H9 (cell line): Measurements from ENCODE around the gene OOSP4B. TPM values are rescaled to one million over a fixed set of nuclear protein-coding genes. Genes with fewer than 3 reads are reported as not detected.
"Not testable (repeated sequence)": the region's sequence is repeated elsewhere in the genome, so short reads cannot be mapped to it uniquely, and the experiment has no call there.

ENCODE experiments used
- DNase-seq: peaks from one replicate; pipeline ENCODE4 v3.0.0-alpha.2; 2017
- H2AFZ ChIP-seq: one replicate; pipeline ENCODE4 v1.6.1; 2013; ENCODE audit warnings: mild to moderate bottlenecking, low read length, control low read depth, moderate library complexity
- H2AK5ac ChIP-seq: 2 replicates; pipeline ENCODE4 v1.6.1; 2013; ENCODE audit warnings: low read length, control low read depth, mixed read lengths; ENCODE audit not compliant: insufficient read length
- H2BK120ac ChIP-seq: one replicate; pipeline ENCODE4 v1.6.1; 2013; ENCODE audit warnings: low read depth, mild to moderate bottlenecking, low read length, control low read depth, inconsistent platforms; ENCODE audit not compliant: poor library complexity, severe bottlenecking
- H2BK12ac ChIP-seq: 2 replicates; pipeline ENCODE4 v1.6.1; 2013; ENCODE audit warnings: low read length, control low read depth, mixed read lengths, low read depth; ENCODE audit not compliant: insufficient read length
- H2BK15ac ChIP-seq: 2 replicates; pipeline ENCODE4 v1.6.1; 2013; ENCODE audit warnings: low read depth, low read length, control low read depth
- H2BK20ac ChIP-seq: one replicate; pipeline ENCODE4 v1.6.1; 2013; ENCODE audit warnings: low read depth, mild to moderate bottlenecking, low read length, control low read depth, inconsistent platforms; ENCODE audit not compliant: poor library complexity, severe bottlenecking
- H2BK5ac ChIP-seq: 2 replicates; pipeline ENCODE4 v1.6.1; 2013; ENCODE audit warnings: low read length, control low read depth, mixed read lengths; ENCODE audit not compliant: insufficient read length
- H3K14ac ChIP-seq: 2 replicates; pipeline ENCODE4 v1.6.1; 2013; ENCODE audit warnings: low read length, control low read depth; ENCODE audit not compliant: insufficient read depth
- H3K18ac ChIP-seq: 2 replicates; pipeline ENCODE4 v1.6.1; 2013; ENCODE audit warnings: low read depth, mild to moderate bottlenecking, mixed read lengths, low read length, control low read depth; ENCODE audit not compliant: insufficient read length
- H3K23ac ChIP-seq: 2 replicates; pipeline ENCODE4 v1.6.1; 2013; ENCODE audit warnings: low read length, control low read depth, mixed read lengths, low read depth; ENCODE audit not compliant: insufficient read length
- H3K23me2 ChIP-seq: 2 replicates; pipeline ENCODE4 v1.6.1; 2013; ENCODE audit warnings: low read depth, mild to moderate bottlenecking, mixed read lengths, low read length, control low read depth; ENCODE audit not compliant: insufficient read length, poor library complexity, severe bottlenecking
- H3K27ac ChIP-seq: 2 replicates; pipeline ENCODE4 v1.5.1; 2013; ENCODE audit warnings: low read length, control low read depth, mixed read lengths, low read depth; ENCODE audit not compliant: insufficient read length
- H3K27me3 ChIP-seq: 2 replicates; pipeline ENCODE4 v1.6.1; 2013; ENCODE audit warnings: low read length, control low read depth, inconsistent platforms; ENCODE audit not compliant: insufficient read depth
- H3K4ac ChIP-seq: 2 replicates; pipeline ENCODE4 v1.6.1; 2013; ENCODE audit warnings: low read depth, mild to moderate bottlenecking, control low read depth, inconsistent platforms, low read length, moderate library complexity
- H3K4me1 ChIP-seq: 2 replicates; pipeline ENCODE4 v1.6.1; 2013; ENCODE audit warnings: low read length, control low read depth, inconsistent platforms; ENCODE audit not compliant: insufficient read depth
- H3K4me2 ChIP-seq: 2 replicates; pipeline ENCODE4 v1.6.1; 2013; ENCODE audit warnings: low read length, control low read depth, mixed read lengths; ENCODE audit not compliant: insufficient read length, insufficient read depth
- H3K56ac ChIP-seq: 2 replicates; pipeline ENCODE4 v1.6.1; 2013; ENCODE audit warnings: low read depth, mild to moderate bottlenecking, mixed read lengths, low read length, control low read depth; ENCODE audit not compliant: insufficient read length
- H3K79me1 ChIP-seq: 2 replicates; pipeline ENCODE4 v1.6.1; 2013; ENCODE audit warnings: low read depth, mild to moderate bottlenecking, moderate library complexity, low read length, control low read depth, inconsistent platforms; ENCODE audit not compliant: insufficient read depth, poor library complexity, severe bottlenecking
- H3K79me2 ChIP-seq: 2 replicates; pipeline ENCODE4 v1.6.1; 2013; ENCODE audit warnings: low read length, control low read depth, inconsistent platforms; ENCODE audit not compliant: insufficient read depth
- H3K9ac ChIP-seq: 2 replicates; pipeline ENCODE4 v1.6.1; 2013; ENCODE audit warnings: low read length, control low read depth, mixed read lengths; ENCODE audit not compliant: insufficient read length; ENCODE audit errors: extremely low read depth
- H3K9me3 ChIP-seq: one replicate; pipeline ENCODE4 v1.6.1; 2013; ENCODE audit warnings: low read depth, low read length, inconsistent platforms; ENCODE audit not compliant: control insufficient read depth
- H3T11ph ChIP-seq: one replicate; pipeline ENCODE4 v1.6.1; 2013; ENCODE audit warnings: mild to moderate bottlenecking, low read length, control low read depth, inconsistent platforms
- H4K20me1 ChIP-seq: one replicate; pipeline ENCODE4 v1.6.1; 2013; ENCODE audit not compliant: control insufficient read depth, insufficient read length, insufficient read depth
- H4K5ac ChIP-seq: 2 replicates; pipeline ENCODE4 v1.6.1; 2013; ENCODE audit warnings: low read depth, mild to moderate bottlenecking, mixed read lengths, low read length, control low read depth; ENCODE audit not compliant: insufficient read length
- H4K8ac ChIP-seq: replicated peaks from 2 replicates; pipeline ENCODE4 v1.6.1; 2013; ENCODE audit warnings: low read length, control low read depth, mixed read lengths, low read depth; ENCODE audit not compliant: insufficient read length
- H4K91ac ChIP-seq: 2 replicates; pipeline ENCODE4 v1.6.1; 2013; ENCODE audit warnings: low read depth, mild to moderate bottlenecking, moderate library complexity, mixed read lengths, low read length, control low read depth; ENCODE audit not compliant: insufficient read length
- H3K27ac Mint-ChIP-seq, 3 experiments: 2 replicates in 2 of 3; 3 replicates in 1 of 3; pipeline ENCODE4 v1.8.0; 2020 to 2021; ENCODE audit warnings: mixed read lengths in 3 of 3, mild to moderate bottlenecking in 1 of 3, moderate library complexity in 1 of 3
- H3K27me3 Mint-ChIP-seq: 2 replicates; pipeline ENCODE4 v1.8.0; 2021; ENCODE audit warnings: low read depth, mild to moderate bottlenecking, moderate library complexity, mixed read lengths
- H3K36me3 Mint-ChIP-seq, 3 experiments: 2 replicates in 2 of 3; 3 replicates in 1 of 3; pipeline ENCODE4 v1.8.0; 2020 to 2021; ENCODE audit warnings: low read depth in 3 of 3, mixed read lengths in 3 of 3; ENCODE audit not compliant: insufficient read depth in 1 of 3
- H3K4me1 Mint-ChIP-seq, 2 experiments: 2 replicates each; pipeline ENCODE4 v1.8.0; 2020; ENCODE audit warnings: mixed read lengths in 2 of 2
- H3K4me3 Mint-ChIP-seq, 2 experiments: 2 replicates in 1 of 2; 3 replicates in 1 of 2; pipeline ENCODE4 v1.8.0; 2020 to 2021; ENCODE audit warnings: mild to moderate bottlenecking in 2 of 2, mixed read lengths in 2 of 2, moderate library complexity in 1 of 2
- H3K9me3 Mint-ChIP-seq, 2 experiments: 2 replicates in 1 of 2; 3 replicates in 1 of 2; pipeline ENCODE4 v1.8.0; 2020; ENCODE audit warnings: mild to moderate bottlenecking in 2 of 2, mixed read lengths in 2 of 2, moderate library complexity in 1 of 2
- CTCF ChIP-seq: fragments of 200-600 bp; sonication (generic); conservative IDR thresholded peaks from 3 replicates; pipeline ENCODE4 v1.8.0; 2021; ENCODE audit warnings: antibody characterized with exemption, mild to moderate bottlenecking
- WGBS: extraction: QIAGEN DNeasy Blood & Tissue Kit; methylation state at CpG from one replicate; pipeline ENCODE4 v1.1.7; 2013; ENCODE audit warnings: missing lambda C conversion rate, low lambda C conversion rate, mixed read lengths; ENCODE audit not compliant: insufficient read length; ENCODE audit errors: extremely low coverage; 5-methylcytosine and 5-hydroxymethylcytosine counted together
- total RNA-seq: library from RNA; stranded (reverse); gene quantifications from 2 replicates; pipeline ENCODE4 v1.2.1, GENCODE V29; 2021

OOSP4B gene
- total RNA-seq, 1 experiment from 2014 or later = not detected

GRCh38 chr11:60069450-60069849 lies 52.5 kb downstream of the OOSP4B start:
- H3K4me1 ChIP-seq = no peaks in the 10 kb centered on the region
- no peaks in the 10 kb centered on the region for H3K4me1 Mint-ChIP-seq
- peaks cover 2% of the 10 kb centered on the region for H3K27me3 Mint-ChIP-seq
- no peak overlapping the region for H3K18ac ChIP-seq
- H2BK20ac ChIP-seq = no peak overlapping the region
- H3K4me3 Mint-ChIP-seq = no peak overlapping the region
- no CpG with 5 or more reads among the region's 2 CpGs for WGBS
- no peaks in the 10 kb centered on the region for H3K79me2 ChIP-seq
- no peak overlapping the region for H2BK12ac ChIP-seq
- no peak overlapping the region for H2BK15ac ChIP-seq
- DNase-seq = no peak
- H4K8ac ChIP-seq = no peak overlapping the region
- H3K4me2 ChIP-seq = no peak overlapping the region
- no peak overlapping the region for H2BK5ac ChIP-seq
- H2AK5ac ChIP-seq = no peak overlapping the region
- H3K23me2 ChIP-seq = no peaks in the 10 kb centered on the region
- H3K4ac ChIP-seq = no peak overlapping the region
- H3T11ph ChIP-seq = no peak overlapping the region
- TF ChIP-seq CTCF = no peak
- no peak overlapping the region for H3K14ac ChIP-seq
- no peak overlapping the region for H4K5ac ChIP-seq
- no peak overlapping the region for H3K23ac ChIP-seq
- H2AFZ ChIP-seq = no peak overlapping the region
- H4K20me1 ChIP-seq = no peaks in the 10 kb centered on the region
- H3K9ac ChIP-seq = no peak overlapping the region
- no peak overlapping the region for H3K56ac ChIP-seq
- no peak overlapping the region for H2BK120ac ChIP-seq
- H3K27me3 ChIP-seq = no peaks in the 10 kb centered on the region
- no peak overlapping the region for H3K27ac Mint-ChIP-seq
- H3K27ac ChIP-seq = no peak overlapping the region
- no peaks in the 10 kb centered on the region for H3K79me1 ChIP-seq
- no peaks in the 10 kb centered on the region for H3K9me3 ChIP-seq
- H4K91ac ChIP-seq = no peak overlapping the region
- peaks cover 4 to 14% (median 6%) of the 10 kb centered on the region in 3 experiments; a peak in 3 of 7 replicates for H3K36me3 Mint-ChIP-seq
- H3K9me3 Mint-ChIP-seq = peaks cover 11 to 16% of the 10 kb centered on the region in 2 experiments

DNA sequence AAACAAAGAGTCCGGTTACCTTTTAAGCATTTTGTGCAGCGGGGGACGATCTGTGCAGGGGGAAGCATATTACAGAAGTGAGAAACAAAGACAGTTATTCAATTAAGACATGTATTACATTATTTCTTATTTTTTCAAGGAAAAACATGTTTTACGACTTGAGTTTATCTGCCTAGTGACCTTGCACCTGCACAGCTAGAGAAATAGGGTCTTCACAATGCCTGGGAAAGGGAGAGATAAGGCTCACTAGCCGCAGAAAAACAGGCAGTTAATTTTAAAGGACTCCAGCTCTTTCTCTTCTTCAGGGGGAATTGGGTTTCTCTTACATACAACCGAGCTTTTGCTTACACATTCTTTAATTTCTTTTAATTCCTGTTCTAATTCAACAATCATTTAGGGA lies 54.7 kb downstream of the OOSP4B start:
- H3K27me3 Mint-ChIP-seq, H3K4me1 Mint-ChIP-seq, H4K20me1 ChIP-seq, H2BK120ac ChIP-seq, DNase-seq, H3K4me1 ChIP-seq, H2BK15ac ChIP-seq, H3K79me1 ChIP-seq, H3K4me2 ChIP-seq, H3K56ac ChIP-seq, H4K8ac ChIP-seq, H2AK5ac ChIP-seq, H3K27ac Mint-ChIP-seq, H3K23me2 ChIP-seq, H3K4ac ChIP-seq, H3K27ac ChIP-seq, H4K91ac ChIP-seq, H3K9ac ChIP-seq, H2AFZ ChIP-seq, H3K27me3 ChIP-seq, H3K18ac ChIP-seq, H3K14ac ChIP-seq, H2BK20ac ChIP-seq, H2BK12ac ChIP-seq, H3T11ph ChIP-seq, H3K9me3 ChIP-seq, H3K79me2 ChIP-seq, H4K5ac ChIP-seq, H3K23ac ChIP-seq, H2BK5ac ChIP-seq, H3K4me3 Mint-ChIP-seq: not testable (repeated sequence)
- peaks cover 13 to 16% of the 10 kb centered on the region in 2 experiments for H3K9me3 Mint-ChIP-seq
- no CpG with 5 or more reads among the region's 6 CpGs for whole genome bisulfite sequencing
- peaks cover 4 to 14% (median 6%) of the 10 kb centered on the region in 3 experiments; a peak in 4 of 7 replicates for H3K36me3 Mint-ChIP-seq
